OCI-LY3 (cell line): Measurements from ENCODE around the gene NFIB.

ENCODE experiments used
- H2AFZ ChIP-seq: fragments of 200-600, 300-600 bp; shearing (Covaris generic); 2 replicates; pipeline ENCODE4 v1.6.0; 2014; ENCODE audit warnings: antibody characterized with exemption, low read depth, low read length
- H3K27ac ChIP-seq: fragments of 200-600, 300-600 bp; sonication (generic); 2 replicates; pipeline ENCODE4 v1.5.1; 2014; ENCODE audit warnings: mild to moderate bottlenecking, low read length, moderate library complexity, mixed read lengths
- H3K27me3 ChIP-seq: fragments of 200-600, 300-600 bp; sonication (generic); 2 replicates; pipeline ENCODE4 v1.6.1; 2014; ENCODE audit warnings: low read depth, low read length, mixed read lengths
- H3K36me3 ChIP-seq: fragments of 200-600, 300-600 bp; sonication (generic); replicated peaks from 2 replicates; pipeline ENCODE3; 2014; ENCODE audit warnings: low read depth, low read length, mixed read lengths
- H3K4me1 ChIP-seq: fragments of 300-600, 200-600 bp; sonication (generic); 2 replicates; pipeline ENCODE4 v1.6.1; 2014; ENCODE audit warnings: low read length, mixed read lengths
- H3K4me2 ChIP-seq: fragments of 200-600, 300-600 bp; sonication (generic); 2 replicates; pipeline ENCODE4 v1.6.1; 2014; ENCODE audit warnings: low read length, mixed read lengths
- H3K4me3 ChIP-seq: fragments of 300-600, 200-600 bp; sonication (generic); 2 replicates; pipeline ENCODE4 v1.5.1; 2014; ENCODE audit warnings: antibody characterized with exemption, mild to moderate bottlenecking, low read length, moderate library complexity
- H3K79me2 ChIP-seq: fragments of 300-600, 200-600 bp; shearing (Covaris generic); 2 replicates; pipeline ENCODE4 v1.6.1; 2014; ENCODE audit warnings: mild to moderate bottlenecking, low read length, mixed read lengths
- H3K9ac ChIP-seq: fragments of 300-600, 200-600 bp; shearing (Covaris generic); 2 replicates; pipeline ENCODE4 v1.6.0; 2014; ENCODE audit warnings: mild to moderate bottlenecking, low read length, moderate library complexity
- H3K9me3 ChIP-seq: fragments of 200-600, 300-600 bp; shearing (Covaris generic); 2 replicates; pipeline ENCODE4 v1.6.1; 2014; ENCODE audit warnings: low read length, mixed read lengths; ENCODE audit not compliant: insufficient read depth
- H4K20me1 ChIP-seq: fragments of 200-600, 300-600 bp; sonication (generic); 2 replicates; pipeline ENCODE4 v1.6.1; 2016; ENCODE audit warnings: low read length, mixed read lengths; ENCODE audit not compliant: insufficient read depth
- EZH2phosphoT487 ChIP-seq: fragments of 200-600 bp; shearing (Covaris generic); IDR thresholded peaks from 2 replicates; pipeline ENCODE4 v1.6.1; 2018; ENCODE audit warnings: antibody characterized with exemption, mixed run types, low read depth
- TF ChIP-seq, protein P1 (sequence below): fragments of 200-600, 300-600 bp; sonication (generic); IDR thresholded peaks from 2 replicates; pipeline ENCODE4 v1.5.1; 2014; ENCODE audit warnings: antibody characterized with exemption, low read length, low read depth

NFIB gene

DNA sequence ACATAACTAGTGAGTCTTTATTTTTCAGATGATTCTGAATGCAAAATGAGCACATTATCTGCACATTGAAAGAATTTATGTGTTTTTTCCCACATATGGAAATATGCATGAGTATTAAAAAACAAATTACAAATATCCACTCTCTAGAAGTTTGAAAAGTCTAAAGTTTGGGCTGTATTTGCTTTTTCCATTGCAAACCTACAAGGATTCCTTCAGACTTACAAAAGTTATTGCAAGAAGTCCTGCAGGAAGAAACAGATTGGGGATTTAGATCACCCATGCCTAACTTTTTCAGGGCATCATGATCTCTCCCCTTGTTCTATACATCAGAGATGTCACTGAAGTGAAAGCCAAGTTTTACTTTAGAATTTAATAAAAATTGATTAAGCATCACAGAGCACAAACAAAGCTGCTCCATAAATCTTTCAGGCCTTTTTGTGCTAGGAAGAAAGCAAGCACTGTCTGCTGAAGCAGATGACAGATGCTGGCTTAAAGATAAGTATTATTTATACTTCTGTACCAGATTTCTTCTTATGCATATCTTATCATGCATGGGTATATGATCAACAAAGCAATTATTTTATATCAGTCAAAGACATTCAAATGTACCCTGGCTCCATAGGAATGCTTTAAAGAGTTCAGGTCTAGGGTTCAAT, 71.7 kb downstream of the NFIB start:
- H3K4me1 ChIP-seq = peaks cover under 1% of the 10 kb centered on the region
- H3K79me2 ChIP-seq = no peaks in the 10 kb centered on the region
- peaks cover 23% of the 10 kb centered on the region for H3K27me3 ChIP-seq
- TF ChIP-seq EZH2phosphoT487 = no peak
- TF ChIP-seq, protein P1, sequence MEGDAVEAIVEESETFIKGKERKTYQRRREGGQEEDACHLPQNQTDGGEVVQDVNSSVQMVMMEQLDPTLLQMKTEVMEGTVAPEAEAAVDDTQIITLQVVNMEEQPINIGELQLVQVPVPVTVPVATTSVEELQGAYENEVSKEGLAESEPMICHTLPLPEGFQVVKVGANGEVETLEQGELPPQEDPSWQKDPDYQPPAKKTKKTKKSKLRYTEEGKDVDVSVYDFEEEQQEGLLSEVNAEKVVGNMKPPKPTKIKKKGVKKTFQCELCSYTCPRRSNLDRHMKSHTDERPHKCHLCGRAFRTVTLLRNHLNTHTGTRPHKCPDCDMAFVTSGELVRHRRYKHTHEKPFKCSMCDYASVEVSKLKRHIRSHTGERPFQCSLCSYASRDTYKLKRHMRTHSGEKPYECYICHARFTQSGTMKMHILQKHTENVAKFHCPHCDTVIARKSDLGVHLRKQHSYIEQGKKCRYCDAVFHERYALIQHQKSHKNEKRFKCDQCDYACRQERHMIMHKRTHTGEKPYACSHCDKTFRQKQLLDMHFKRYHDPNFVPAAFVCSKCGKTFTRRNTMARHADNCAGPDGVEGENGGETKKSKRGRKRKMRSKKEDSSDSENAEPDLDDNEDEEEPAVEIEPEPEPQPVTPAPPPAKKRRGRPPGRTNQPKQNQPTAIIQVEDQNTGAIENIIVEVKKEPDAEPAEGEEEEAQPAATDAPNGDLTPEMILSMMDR = no peak
- H3K4me3 ChIP-seq = no peak overlapping the region
- no peak overlapping the region for H3K4me2 ChIP-seq
- no peak overlapping the region for H3K27ac ChIP-seq
- H3K36me3 ChIP-seq = no peaks in the 10 kb centered on the region
- H3K9ac ChIP-seq = no peak overlapping the region
- no peaks in the 10 kb centered on the region for H3K9me3 ChIP-seq
- no peak overlapping the region for H2AFZ ChIP-seq
- no peaks in the 10 kb centered on the region for H4K20me1 ChIP-seq

DNA sequence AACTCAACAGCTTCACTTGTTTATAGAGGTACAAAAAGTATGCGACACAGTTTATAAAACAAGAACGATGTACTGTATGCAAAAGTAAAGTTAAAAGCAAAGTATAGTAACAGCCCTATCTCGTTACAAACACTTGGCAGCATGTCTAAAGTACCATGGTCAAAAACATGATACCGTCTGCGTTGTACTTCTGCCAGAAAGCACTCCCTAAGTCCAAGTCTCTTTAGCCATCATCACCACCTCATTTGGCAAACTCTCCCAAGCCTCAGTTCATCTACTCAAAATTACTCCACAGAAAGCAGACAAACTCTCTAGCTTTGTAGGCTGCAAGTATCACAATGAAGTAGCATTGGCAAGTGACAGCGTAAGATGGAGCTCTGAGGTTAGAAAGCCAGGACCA, 73.4 kb downstream of the NFIB start:
- no peaks in the 10 kb centered on the region for H3K4me1 ChIP-seq
- H3K9ac ChIP-seq = no peak overlapping the region
- H4K20me1 ChIP-seq = no peaks in the 10 kb centered on the region
- no peak for TF ChIP-seq EZH2phosphoT487
- TF ChIP-seq, protein P1 = no peak
- no peak overlapping the region for H3K4me3 ChIP-seq
- no peaks in the 10 kb centered on the region for H3K36me3 ChIP-seq
- H3K79me2 ChIP-seq = no peaks in the 10 kb centered on the region
- H3K9me3 ChIP-seq = no peaks in the 10 kb centered on the region
- H3K27ac ChIP-seq = no peak overlapping the region
- H2AFZ ChIP-seq = no peak overlapping the region
- no peak overlapping the region for H3K4me2 ChIP-seq
- peaks cover 19% of the 10 kb centered on the region; the same call in 1 of the 2 replicates for H3K27me3 ChIP-seq

DNA sequence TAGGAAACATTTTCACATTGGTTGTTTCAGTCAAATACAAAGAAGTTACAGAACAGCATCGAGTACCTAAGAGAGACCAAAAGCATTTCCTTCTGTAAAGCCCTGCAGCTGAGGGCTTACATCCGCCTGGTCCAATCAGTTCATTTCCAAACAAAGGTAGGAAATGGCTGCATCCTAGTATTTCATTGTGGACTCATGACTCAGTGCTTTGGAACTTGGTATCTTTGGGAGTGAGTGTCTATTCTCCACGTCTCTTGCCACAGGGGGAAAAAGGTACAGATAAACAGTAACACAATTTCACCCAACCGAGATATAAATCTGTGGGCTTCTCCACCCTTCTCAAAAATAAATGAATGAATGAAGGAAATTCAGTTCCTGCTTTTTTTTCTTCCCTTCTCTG, 75.4 kb downstream of the NFIB start:
- no peak overlapping the region for H3K9ac ChIP-seq
- no peak overlapping the region for H3K4me2 ChIP-seq
- H3K27me3 ChIP-seq = peaks cover 10% of the 10 kb centered on the region; the same call in 1 of the 2 replicates
- no peaks in the 10 kb centered on the region for H3K9me3 ChIP-seq
- TF ChIP-seq, protein P1 = no peak
- no peak for TF ChIP-seq EZH2phosphoT487
- no peaks in the 10 kb centered on the region for H3K4me1 ChIP-seq
- H3K79me2 ChIP-seq = no peaks in the 10 kb centered on the region
- H2AFZ ChIP-seq = no peak overlapping the region
- no peak overlapping the region for H3K4me3 ChIP-seq
- H4K20me1 ChIP-seq = no peaks in the 10 kb centered on the region
- no peaks in the 10 kb centered on the region for H3K36me3 ChIP-seq
- H3K27ac ChIP-seq = no peak overlapping the region

DNA sequence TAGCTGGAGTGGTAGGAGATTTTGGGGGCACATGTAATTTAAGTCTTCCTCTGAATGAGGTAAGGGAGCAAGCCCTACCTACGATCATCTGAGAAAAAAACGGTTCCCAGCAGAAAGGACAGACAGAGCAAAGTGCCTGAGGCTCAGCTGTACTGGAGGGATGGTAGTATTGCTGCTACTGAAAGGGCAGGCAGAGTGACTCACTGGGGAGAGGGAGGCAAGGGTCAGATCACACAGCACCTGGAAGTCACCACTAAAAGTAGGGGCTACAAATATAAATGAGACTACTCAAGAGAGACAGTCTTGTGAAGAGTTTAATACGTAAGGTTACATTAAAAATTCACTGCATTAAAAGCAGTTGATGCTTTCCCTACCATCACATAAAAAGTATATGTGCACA, 75.9 kb downstream of the NFIB start:
- no peak overlapping the region for H3K4me2 ChIP-seq
- TF ChIP-seq, protein P1 = no peak
- no peak for TF ChIP-seq EZH2phosphoT487

More for the DNA sequence above, 75.9 kb downstream of the NFIB start:
- no peaks in the 10 kb centered on the region for H3K36me3 ChIP-seq
- H3K79me2 ChIP-seq = no peaks in the 10 kb centered on the region
- H3K4me3 ChIP-seq = no peak overlapping the region
- no peak overlapping the region for H3K27ac ChIP-seq
- H3K9me3 ChIP-seq = no peaks in the 10 kb centered on the region
- H2AFZ ChIP-seq = no peak overlapping the region
- H3K9ac ChIP-seq = no peak overlapping the region
- peaks cover 10% of the 10 kb centered on the region; the same call in 1 of the 2 replicates for H3K27me3 ChIP-seq
- H3K4me1 ChIP-seq = no peaks in the 10 kb centered on the region
- H4K20me1 ChIP-seq = no peaks in the 10 kb centered on the region
